Hypothalamus (tissue), 51 donors: ENCODE data around the gene DBH.

Experiments
- DNase-seq, 51 donors: peaks; one replicate each; lab custom pipeline; 2025; lab: John Stamatoyannopoulos, UW

DBH gene

DNA sequence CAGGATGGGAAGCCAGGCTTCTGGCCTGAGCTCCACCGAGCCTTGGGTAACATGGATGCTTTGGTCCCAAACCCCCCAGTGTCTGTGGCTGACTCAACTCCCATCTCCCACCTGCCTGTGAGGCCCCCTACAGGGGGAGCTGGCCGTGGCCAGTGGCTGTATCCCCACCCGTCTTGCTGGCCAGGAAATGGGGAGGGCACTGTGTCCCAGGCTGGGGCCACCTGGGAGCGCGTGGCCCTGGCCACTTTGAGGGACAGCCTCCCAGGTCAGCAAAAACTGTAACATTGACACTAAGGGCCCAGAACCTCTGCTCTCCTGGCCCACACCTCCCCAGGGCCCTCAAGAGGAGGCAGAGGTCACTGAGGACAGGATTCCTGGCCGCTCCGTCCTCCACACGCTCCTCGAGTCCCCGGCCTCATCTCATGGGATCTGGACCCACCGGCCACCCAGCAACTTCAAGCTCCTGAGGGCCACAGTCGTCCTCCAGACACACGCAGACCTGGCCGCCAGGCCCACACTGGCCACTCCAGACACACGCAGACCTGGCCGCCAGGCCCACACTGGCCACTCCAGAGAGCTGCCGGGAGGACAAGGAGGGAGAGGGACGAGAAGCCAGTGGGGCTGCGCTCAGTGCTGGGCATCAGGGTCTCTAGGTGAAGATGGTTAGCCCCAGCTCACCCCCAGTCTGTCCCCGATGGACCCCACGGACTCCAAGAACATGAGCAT lies 44.2 kb downstream of the DBH start:
- no peak for DNase-seq

DNA sequence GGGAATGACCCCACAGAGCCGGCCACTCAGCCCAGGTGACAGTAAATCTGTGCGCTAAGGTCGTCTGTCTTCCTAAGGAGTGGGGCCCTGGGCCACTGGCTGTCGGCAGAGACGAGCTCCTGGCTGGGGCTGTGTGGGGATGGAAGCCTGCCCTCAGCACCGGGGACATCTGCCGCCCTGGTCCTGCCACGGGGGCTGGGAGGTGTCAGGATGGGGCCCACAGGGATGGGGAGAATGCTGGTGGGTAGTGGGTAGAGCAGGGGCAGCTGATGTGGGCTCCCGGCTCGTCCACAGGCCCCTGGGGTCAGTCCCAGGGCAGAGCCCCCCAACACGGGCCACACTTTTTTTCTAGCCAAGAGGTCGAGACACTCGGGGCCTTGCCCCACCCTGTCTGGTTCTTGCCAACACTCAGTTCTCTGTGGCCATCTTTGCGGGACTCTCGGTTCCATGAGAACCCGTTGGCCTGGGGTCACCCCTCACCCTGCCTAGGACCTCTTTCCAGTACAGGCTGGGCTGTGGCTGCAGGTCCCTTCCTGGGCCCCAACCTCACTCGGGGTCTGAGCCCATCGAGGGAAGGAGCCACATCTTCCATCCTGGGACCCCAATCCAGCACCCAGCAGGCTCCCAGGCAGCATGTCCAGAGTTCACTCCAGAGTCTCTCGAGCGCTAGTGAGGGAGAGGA lies 45.0 kb downstream of the DBH start:
- no peak for DNase-seq

DNA sequence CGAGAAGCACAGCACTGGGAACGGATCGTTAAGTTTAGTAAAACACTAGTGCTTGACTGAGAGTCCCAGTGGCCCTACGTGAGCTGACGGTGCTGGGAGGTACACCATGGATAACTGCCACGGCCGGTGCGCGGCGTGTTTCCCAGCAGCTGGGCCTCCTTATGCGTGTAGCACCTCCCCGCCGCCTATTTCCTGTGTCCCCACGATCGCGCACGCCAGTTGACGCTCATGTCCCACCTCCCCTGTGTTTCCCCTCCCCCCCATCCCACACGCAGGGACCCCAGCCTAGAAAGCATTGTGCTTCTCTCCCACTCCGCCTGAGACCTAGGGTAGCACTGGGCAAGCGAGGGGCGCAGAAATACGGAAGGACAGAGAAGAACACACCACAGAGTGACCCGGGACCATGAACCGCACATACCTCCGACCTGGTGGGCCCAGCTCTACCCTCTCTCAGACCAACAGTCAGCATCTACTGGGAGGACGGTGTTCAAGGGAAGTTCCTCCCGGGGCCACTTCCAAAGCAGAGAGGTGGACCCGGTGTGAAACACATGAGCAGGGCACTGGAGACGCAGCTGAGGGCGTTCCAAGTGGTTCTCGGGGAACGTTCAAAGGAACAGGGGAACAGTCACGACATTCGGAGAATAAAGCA lies 45.6 kb downstream of the DBH start:
- DNase-seq, result no peak

DNA sequence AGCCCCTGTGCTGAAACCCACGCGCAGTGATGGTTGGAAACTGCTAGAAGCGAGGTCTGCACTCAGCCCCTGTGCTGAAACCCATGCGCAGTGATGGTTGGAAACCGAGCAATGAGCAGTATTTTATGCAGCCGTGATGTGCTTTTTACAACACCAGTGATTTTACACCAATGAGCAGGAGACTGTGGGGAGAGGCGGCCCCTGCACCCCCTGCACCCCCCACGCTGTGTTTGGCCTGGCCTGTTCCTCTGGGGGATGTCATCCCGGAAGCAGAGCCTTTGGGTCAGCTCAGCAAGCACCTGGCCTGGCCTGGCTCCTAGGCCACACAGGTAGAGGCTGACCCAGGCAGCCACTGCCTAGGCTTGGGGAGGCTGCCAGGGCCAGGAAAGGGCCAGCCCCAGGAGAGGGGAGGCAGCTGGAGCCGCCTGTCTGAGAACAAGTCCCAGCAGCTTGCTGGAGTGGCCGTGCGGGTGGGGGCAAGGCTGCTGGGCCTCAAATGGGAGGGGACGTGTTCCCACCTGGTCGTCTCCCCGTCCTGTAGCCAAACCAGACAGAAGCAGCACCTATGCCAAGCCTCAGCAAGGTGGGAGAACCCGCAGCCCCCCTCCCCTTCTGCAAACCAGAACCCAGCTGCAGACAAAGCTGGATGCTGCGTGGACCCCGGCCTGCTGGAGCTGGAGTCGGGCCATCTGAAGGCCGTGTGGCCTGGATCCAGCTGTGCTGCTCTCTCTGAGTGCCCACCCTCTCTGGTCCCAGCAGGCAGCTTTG lies 46.8 kb downstream of the DBH start:
- no peak for DNase-seq

GRCh38 chr9:133683586-133684120 lies 47.5 kb downstream of the DBH start:
- DNase-seq, result no peak

- DNase-seq, result peak in 38 of 51 donors; percentile 26 to 96 (median 66)
These were observed 48.2 kb downstream of the DBH start for GRCh38 chr9:133684121-133684935.

- no peak for DNase-seq
These were observed 48.8 kb downstream of the DBH start for GRCh38 chr9:133684936-133685361.

DNA sequence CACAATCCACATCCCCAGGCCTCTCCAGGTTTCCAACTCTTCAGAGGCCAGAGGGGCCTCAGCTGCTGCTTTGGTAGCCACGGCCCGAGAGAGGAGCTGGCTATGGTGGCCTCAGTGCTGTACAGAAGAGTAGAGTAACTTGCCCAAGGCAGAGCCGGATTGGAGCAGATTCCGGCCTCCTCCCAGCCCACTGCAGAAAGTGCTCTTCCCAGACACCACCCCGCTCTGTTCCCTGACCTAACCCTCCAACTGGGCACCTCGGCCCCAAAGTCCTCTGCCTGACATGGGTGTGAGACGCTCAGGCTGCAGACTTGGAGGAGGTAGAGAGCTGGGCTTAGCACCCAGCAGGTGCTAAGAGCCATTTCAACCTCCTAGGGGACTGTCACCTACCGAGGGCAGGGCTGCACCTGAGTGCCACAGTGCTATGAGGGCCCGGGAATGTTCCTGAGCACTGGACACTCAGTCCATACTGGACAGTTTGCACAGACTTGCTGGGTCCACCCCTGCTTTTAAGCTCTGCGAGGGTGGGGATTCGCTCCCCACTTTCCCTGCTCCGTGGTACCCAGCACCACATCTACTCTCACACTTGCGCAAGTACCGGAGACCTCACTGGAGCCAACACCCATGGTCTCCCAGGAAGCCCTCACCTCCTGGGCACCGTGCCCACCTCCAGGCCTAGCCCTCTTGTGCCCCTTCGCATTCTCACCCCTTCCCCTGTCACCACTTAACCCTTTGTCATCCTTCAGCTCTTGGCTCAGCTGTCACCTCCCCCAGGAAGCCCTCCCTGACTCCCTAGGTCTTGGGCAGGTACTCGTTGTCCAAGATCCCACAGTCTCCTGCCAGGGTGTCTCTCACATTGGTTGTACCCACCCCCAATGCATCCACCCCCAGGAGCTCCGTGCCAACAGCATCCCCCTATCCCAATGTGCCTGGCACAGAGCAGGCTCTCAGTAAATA lies 49.8 kb downstream of the DBH start:
- DNase-seq, result no peak

DNA sequence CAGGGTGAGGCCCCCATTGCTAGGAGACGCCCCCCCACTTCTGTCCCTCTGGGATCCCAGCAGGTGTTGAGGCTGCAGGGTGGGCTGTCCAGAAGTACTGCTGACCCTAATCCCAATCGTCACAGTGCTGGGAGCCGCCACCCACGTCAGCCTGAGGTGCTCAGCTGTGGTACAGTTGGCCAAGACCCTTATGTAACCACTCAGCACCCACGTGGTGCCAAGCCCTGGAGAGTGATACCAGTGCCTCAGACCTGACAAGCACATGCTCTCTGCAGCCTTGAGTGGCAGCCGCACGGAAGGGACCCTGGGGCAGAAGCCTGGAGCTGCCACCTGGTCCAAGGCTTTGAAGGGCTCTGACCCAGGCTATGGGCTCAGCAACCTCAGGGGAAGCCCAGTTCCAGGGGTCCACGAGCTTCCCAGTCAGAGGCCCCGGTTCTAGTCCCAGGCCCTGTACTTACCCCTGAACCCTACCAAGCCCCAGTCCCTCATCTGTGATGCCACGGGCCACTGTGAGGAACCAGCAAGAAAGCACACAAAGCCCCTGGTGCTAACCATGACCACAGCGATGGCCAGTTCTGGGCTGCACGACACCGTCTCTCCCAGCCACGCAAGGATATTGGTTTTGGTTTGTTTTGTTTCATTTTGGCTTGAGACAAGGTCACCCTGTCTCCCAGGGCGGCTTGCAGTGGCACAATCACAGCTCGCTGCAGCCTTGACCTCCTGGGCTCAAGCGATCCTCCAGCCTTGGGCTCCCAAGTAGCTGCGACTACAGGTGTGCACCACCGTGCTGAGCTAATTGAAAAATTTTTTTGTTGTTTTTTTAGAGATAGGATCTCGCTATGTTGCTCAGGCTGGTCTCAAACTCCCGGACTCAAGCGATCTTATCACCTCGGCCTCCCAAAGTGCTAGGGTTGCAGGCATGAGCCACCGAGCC lies 50.7 kb downstream of the DBH start:
- peak in 16 of 51 donors; percentile 13 to 66 (median 30) for DNase-seq

DNA sequence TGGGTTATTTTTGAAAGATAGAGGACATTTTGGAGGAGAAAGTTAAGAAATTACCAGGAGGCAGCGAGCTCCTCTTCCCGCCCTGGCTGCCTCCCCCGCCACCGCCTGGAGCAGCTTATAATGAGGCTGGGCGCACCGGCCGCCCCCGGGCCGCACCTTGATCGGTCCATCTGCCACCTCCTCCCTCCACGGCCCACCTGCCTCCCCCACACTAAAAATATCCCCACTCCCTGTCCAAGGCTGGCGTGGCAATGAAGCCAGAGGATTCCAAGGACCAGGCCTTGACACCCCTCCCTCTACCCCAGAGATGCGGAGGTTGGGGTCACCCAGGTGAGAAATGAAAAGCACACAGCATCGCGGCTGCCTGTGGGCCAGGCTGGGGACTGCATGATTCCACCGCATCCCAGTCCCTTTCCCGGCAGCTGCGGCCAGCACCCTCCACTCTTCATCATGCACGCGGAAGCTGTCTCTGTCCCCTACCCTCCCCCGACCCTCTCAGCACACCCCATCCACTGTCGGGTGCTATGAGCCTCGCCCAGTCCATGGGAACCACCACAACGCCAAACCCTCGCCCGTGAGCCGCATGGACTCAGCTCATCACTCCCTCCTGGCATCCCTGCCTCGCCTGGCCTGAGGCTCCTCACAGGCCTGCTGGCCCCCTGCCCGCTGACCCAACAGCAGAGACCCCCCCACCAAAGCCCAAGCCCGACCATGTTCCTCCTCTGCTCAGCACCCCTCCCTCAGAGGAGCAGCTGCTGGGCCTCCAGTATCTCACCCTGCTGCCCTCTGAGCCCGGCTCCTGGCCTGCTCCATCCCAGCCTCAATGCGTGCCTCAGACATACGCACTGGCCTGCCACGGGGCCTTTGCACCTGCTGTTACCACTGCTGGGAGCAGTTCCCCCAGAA lies 51.9 kb downstream of the DBH start:
- DNase-seq, result no peak

- no peak for DNase-seq
These were observed 53.1 kb downstream of the DBH start for GRCh38 chr9:133689151-133689763.

DNA sequence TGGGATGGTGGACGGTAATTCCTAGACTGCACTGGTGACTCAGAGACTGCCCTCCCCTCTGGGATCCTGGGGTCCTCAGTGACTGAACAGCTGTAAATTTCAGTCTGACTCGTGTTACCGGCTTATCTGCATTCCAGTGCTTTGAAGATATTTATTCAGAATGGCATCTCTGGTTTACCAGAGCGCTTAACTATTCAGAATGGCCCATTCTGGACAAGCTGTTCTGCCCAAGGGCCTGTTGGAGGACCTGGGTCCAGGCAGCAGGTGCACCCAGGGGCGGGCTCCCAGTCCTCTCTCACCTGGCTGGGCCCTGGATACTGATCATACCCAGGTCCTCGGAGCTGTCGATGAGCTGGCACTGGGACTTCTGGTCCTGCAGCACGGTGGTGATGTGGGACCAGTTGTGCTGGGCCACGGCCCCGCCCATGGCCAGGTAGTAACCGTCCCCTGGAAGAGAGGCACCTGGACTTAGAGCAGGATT lies 54.0 kb downstream of the DBH start:
- DNase-seq, result no peak

GRCh38 chr9:133691191-133691590 lies 55.0 kb downstream of the DBH start:
- DNase-seq, result no peak

DNA sequence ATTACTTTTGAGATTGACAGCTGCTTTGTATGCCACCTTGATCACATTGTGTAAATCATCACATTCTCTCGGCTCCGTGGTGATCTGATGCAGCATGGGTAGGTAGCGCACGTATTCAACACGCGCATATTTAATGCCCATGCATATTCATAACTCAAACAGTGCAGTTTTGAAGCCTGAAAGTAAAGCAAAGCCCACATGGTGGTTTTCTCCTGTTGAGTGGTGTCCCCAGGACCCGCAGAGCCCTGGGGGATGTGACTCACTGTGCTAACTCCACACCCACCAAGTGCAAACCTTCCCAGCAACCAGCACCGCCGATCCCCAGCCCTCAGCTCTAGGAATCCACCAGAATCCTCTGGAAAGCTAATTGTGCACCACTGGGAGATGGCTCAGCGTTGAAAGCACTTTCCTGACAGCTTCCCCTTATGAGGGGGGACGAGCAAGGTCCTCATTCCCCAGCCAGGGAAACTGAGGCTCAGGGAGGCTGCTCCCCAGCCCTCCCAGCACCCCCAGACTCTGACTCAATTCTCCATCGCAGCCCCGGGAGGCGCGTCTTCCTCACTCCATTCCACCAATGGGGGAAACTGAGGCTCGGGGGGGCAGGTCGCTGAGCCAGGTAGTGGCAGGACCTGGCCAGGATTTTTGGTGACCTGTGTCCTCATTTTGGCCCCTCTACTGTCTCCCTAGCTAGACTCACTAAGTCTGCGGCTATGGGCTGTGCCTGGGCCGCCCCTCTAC lies 55.6 kb downstream of the DBH start:
- DNase-seq, result peak in 1 of 51 donors; percentile 12

DNA sequence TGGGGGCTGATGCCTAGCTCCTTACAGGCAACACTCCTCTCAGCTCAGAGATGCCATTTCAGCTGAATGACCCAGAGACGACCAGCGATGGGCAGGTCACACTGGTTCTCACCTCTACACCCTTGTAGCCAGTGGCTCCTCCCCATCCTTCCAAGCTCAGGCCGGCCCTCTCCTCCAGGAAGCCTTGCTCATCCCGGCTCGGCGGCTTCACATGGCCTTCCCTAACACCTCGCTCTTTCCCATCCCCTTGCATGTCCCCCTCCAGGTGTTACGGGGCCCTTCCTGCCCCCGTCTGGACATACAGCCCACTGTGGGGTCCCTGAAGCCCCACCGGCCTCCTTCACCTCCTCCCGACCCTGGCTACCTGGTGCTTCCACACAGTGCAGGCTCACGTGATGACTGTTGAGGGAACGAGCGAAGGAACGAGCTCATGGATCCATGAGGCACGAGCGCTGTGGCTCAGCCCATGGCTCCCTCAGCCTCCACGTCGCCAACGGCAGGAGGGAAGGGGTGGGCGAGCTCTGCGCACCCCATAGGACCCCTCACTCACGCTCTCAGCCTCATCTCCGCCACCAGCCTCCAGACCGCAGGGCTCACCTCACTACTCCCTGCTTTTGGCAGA lies 56.3 kb downstream of the DBH start:
- no peak for DNase-seq
